ENCODE results near the gene POLR2B.

POLR2B gene

DNA sequence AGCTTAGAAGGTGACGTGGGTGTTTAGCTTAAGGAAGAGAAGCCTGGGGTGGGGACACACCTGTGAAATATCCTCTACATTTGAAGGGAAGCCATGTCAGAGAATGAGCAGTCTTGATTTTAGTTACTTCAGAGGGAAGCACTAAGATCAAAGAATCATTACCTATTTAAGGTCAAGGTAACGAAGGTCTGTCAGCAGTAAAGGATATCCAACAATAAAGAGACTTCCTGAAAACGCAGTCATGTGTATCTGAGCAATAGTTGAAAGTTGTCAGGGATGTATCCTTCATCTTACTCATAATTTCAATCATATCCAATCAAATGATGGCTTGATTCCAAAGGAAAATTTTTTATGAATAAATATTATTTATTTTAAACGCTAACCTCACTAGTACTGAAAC lies 98.0 kb downstream of the POLR2B start:
- no peak overlapping the region for H3K4me3 Mint-ChIP-seq
- peaks cover 9% of the 10 kb centered on the region for H3K27me3 Mint-ChIP-seq

DNA sequence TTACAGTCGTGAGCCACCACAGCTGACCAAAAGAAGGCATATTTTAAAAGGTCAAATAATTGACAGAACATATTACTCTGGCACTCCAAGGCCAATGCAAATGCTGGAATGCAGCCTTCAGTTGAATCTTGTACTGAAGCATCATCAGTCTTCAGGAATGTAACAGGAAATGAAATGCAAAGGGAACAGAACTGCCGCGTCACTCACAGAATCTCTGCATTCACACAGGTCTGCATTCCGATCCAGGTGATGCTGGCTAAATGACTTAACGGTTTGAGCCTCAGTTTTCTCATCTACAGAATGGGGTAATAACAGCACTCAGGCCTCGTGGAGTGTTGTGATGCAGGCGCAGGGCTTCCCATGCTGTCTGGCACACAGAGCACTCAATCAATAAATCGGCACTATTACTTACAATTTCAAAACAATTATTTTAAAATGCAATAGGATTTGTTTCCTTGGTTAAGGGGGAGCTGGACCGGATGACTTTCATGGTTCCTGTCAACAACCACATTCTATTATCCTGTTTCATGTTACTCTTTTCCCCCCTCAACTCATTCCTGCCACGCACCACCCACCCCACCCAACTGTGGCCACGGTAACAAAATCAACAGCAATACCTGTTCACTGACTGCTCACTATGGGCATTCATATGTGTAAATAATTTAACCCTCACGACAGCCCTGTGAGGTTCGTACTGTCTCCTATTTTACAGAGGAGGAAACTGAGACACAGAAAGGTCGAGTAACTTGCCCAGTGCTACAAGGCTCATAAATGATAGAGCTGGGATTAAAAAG lies 99.1 kb downstream of the POLR2B start:
- Mint-ChIP-seq H3K27ac (no peak overlapping the region), H3K9me3 (ENCODE audit: low read depth) (no peaks in the 10 kb centered on the region), H3K4me3 (no peak overlapping the region), H3K36me3 (no peaks in the 10 kb centered on the region), H3K27me3 (peaks cover 9% of the 10 kb centered on the region), H3K4me1 (ENCODE audit: low read depth) (no peaks in the 10 kb centered on the region)

More for the DNA sequence above, 98.0 kb downstream of the POLR2B start:
- no peaks in the 10 kb centered on the region for H3K36me3 Mint-ChIP-seq
- H3K4me1 Mint-ChIP-seq (ENCODE audit: low read depth), result no peaks in the 10 kb centered on the region
- no peak overlapping the region for H3K27ac Mint-ChIP-seq
- no peaks in the 10 kb centered on the region for H3K9me3 Mint-ChIP-seq (ENCODE audit: low read depth)

DNA sequence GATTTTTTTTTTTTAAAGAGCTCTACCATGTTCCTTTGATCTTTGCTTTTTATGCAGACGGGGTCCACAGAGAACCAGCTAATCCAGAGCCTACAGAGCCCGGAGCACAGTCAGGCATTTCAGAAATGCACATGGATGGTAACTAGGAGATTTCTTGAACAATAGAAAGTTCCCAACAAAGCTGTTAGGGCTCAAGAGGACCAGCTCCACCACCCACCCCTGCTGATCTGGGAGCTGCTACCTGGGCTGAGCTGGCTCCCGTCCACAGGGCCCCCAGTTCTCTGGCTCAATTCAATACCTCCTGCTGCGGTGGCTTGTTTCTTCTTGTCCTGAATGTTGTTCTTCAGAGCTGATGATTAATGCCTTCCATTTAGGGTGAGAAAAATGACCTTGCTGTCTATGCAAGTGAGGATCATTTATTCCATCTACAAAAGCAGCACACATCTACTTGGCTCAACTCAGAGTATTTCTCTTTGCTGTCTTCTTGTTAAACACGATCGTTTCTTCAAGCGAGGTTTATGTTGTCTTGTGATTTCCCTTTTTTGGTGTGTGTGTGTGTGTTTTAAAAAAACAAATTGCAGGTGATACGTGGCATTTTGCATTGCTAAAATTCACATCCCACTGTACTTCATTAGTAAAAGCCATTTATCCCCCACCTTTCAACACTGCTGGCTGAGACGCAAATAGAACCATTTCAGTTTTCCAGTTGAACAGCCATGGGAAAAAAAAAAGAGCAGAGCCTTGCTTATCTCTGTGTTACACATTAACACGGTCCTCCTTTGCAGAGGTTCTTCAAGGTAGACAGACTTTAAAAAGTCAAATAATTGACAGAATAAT lies 100.2 kb downstream of the POLR2B start:
- Mint-ChIP-seq H3K36me3 (no peaks in the 10 kb centered on the region), H3K4me1 (ENCODE audit: low read depth) (no peaks in the 10 kb centered on the region), H3K27ac (no peak overlapping the region), H3K9me3 (ENCODE audit: low read depth) (no peaks in the 10 kb centered on the region), H3K4me3 (no peak overlapping the region), H3K27me3 (peaks cover 9% of the 10 kb centered on the region)

All from activated naive CD8-positive, alpha-beta T cell (primary cell).